Endothelial cell of umbilical vein (primary cell): Measurements from ENCODE around the gene FAM47C. TPM values are rescaled to one million over a fixed set of nuclear protein-coding genes. Genes with fewer than 3 reads are reported as not detected.
"Not testable (repeated sequence)": the region's sequence is repeated elsewhere in the genome, so short reads cannot be mapped to it uniquely, and the experiment has no call there.

Source experiments
- BruUV-seq: library from RNA; stranded (reverse); fragments of 400-500 nt; replicated peaks from 2 replicates; lab custom pipeline; 2021; lab: Mats Ljungman, UMichigan
- CTCF ChIA-PET: fragments of 300-600, 350-600 bp; sonication (Branson Sonifier 250); formaldehyde crosslinking; loops from one replicate; lab custom pipeline; 2021; ENCODE audit warnings: antibody characterized with exemption, inconsistent platforms; lab: Charles Lee
- POLR2A ChIA-PET: fragments of 300-600, 350-600 bp; sonication (Branson Sonifier 250); formaldehyde crosslinking; loops from one replicate; lab custom pipeline; 2021; ENCODE audit warnings: antibody characterized with exemption, inconsistent platforms; lab: Charles Lee
- DNase-seq: peaks from one replicate; pipeline ENCODE4 v3.0.0-alpha.2; 2011; ENCODE audit warnings: low read depth, low spot score
- FAIRE-seq: peaks from 2 replicates; lab custom pipeline; 2011; peaks lifted over from hg19 to GRCh38; lab: Jason Lieb, UNC
- H2AFZ ChIP-seq: 2 replicates; pipeline ENCODE4 v1.6.0; 2012; ENCODE audit warnings: low read depth, low read length, control low read depth, inconsistent platforms
- H3K27ac ChIP-seq: 2 replicates; pipeline ENCODE4 v1.5.1; 2011; ENCODE audit warnings: low read depth, mild to moderate bottlenecking, control low read depth, low read length, moderate library complexity; ENCODE audit not compliant: insufficient read depth
- H3K27me3 ChIP-seq, 2 experiments: 2 replicates each; pipeline versions ENCODE4 v1.6.0 to v1.6.1; 2011; ENCODE audit warnings: low read length in 2 of 2, mixed read lengths in 1 of 2; ENCODE audit not compliant: control insufficient read depth in 2 of 2, insufficient read depth in 2 of 2
- H3K36me3 ChIP-seq, 2 experiments: 2 replicates in 1 of 2; 3 replicates in 1 of 2; pipeline ENCODE4 v1.5.1; 2011; ENCODE audit warnings: low read length in 2 of 2, mild to moderate bottlenecking in 1 of 2, moderate library complexity in 1 of 2; ENCODE audit not compliant: control insufficient read depth in 2 of 2, insufficient read depth in 2 of 2; ENCODE audit errors: extremely low read depth in 1 of 2
- H3K4me1 ChIP-seq: 3 replicates; pipeline ENCODE4 v1.5.1; 2011; ENCODE audit warnings: mild to moderate bottlenecking, low read length; ENCODE audit not compliant: control insufficient read depth, insufficient read depth; ENCODE audit errors: extremely low read depth
- H3K4me2 ChIP-seq: 2 replicates; pipeline ENCODE4 v1.6.1; 2011; ENCODE audit warnings: low read length, control low read depth, mixed read lengths; ENCODE audit not compliant: insufficient read depth
- H3K4me3 ChIP-seq, 3 experiments: fragments of 200-600 bp in 1 of 3; sonication (generic), shearing (Covaris generic) in 1 of 3; replicated peaks in 1 of 3; 2 replicates each; pipeline ENCODE4 v1.5.1; 2011 to 2016; ENCODE audit warnings: control low read depth in 3 of 3, low read length in 3 of 3, mild to moderate bottlenecking in 2 of 3, inconsistent platforms in 1 of 3, low read depth in 1 of 3, moderate library complexity in 1 of 3; ENCODE audit not compliant: insufficient read depth in 1 of 3
- H3K79me2 ChIP-seq: 2 replicates; pipeline ENCODE4 v1.6.0; 2012; ENCODE audit warnings: low read length, inconsistent platforms; ENCODE audit not compliant: control insufficient read depth, insufficient read depth
- H3K9ac ChIP-seq: replicated peaks from 2 replicates; pipeline ENCODE3; 2011; ENCODE audit warnings: low read length, control low read depth; ENCODE audit not compliant: insufficient read depth; ENCODE audit errors: extremely low read depth
- H3K9me1 ChIP-seq: replicated peaks from 3 replicates; pipeline ENCODE4 v1.6.0; 2011; ENCODE audit warnings: mild to moderate bottlenecking, low read length; ENCODE audit not compliant: control insufficient read depth, insufficient read depth; ENCODE audit errors: extremely low read depth
- H3K9me3 ChIP-seq: replicated peaks from 2 replicates; pipeline ENCODE4 v1.5.1; 2012; ENCODE audit warnings: low read length, inconsistent platforms; ENCODE audit not compliant: control insufficient read depth, insufficient read depth
- H4K20me1 ChIP-seq: replicated peaks from 2 replicates; pipeline ENCODE3; 2011; ENCODE audit warnings: mild to moderate bottlenecking, low read length; ENCODE audit not compliant: control insufficient read depth, insufficient read depth; ENCODE audit errors: extremely low read depth
- EZH2 ChIP-seq: IDR thresholded peaks from 2 replicates; pipeline ENCODE4 v1.6.1; 2012; ENCODE audit warnings: borderline replicate concordance, low read depth, mild to moderate bottlenecking, moderate library complexity, low read length, inconsistent platforms; ENCODE audit not compliant: severe bottlenecking
- FOS ChIP-seq: IDR thresholded peaks from 2 replicates; pipeline ENCODE4 v1.6.1; 2011; ENCODE audit warnings: mild to moderate bottlenecking, low read length, moderate library complexity, borderline replicate concordance; ENCODE audit not compliant: insufficient read depth
- GATA2 ChIP-seq: IDR thresholded peaks from 2 replicates; pipeline ENCODE4 v1.7.0; 2011; ENCODE audit warnings: low read depth, mild to moderate bottlenecking, moderate library complexity, mixed read lengths, low read length; ENCODE audit not compliant: insufficient read length, insufficient read depth
- JUN ChIP-seq: IDR thresholded peaks from 2 replicates; pipeline ENCODE4 v1.6.1; 2011; ENCODE audit warnings: borderline replicate concordance, low read depth; ENCODE audit not compliant: insufficient read length, insufficient read depth
- MYC ChIP-seq: IDR thresholded peaks from one replicate; pipeline ENCODE4 v1.6.1; 2011; ENCODE audit warnings: mild to moderate bottlenecking, low read depth, low read length
- POLR2A ChIP-seq: IDR thresholded peaks from 2 replicates; pipeline ENCODE4 v1.6.1; 2012; ENCODE audit warnings: low read depth, mild to moderate bottlenecking, control low read depth, low read length
- POLR2AphosphoS5 ChIP-seq: IDR thresholded peaks from 2 replicates; pipeline ENCODE4 v1.6.1; 2012; ENCODE audit warnings: low read depth, mild to moderate bottlenecking, control low read depth, low read length, moderate library complexity; ENCODE audit not compliant: insufficient read depth
- dilution Hi-C: fragments of 300-500 bp; cut with MboI; formaldehyde crosslinking; loops from one replicate; pipeline ENCODE4 v1.15.0; 2019; ENCODE audit warnings: low sequenced_read_pairs; ENCODE audit not compliant: extremely low pct_ligation_motif_present
- intact Hi-C: fragments of 100-400 bp; cut with micrococcal nuclease; formaldehyde crosslinking; loops from one replicate; pipeline ENCODE4 v1.10.0; 2022
- polyA plus RNA-seq, 4 experiments: library from polyadenylated mRNA; depleted of rRNA in 3 of 4; stranded (reverse) in 3 of 4; unstranded in 1 of 4; fragments of >200 nt; gene quantifications; 2 replicates each; pipeline versions ENCODE4 v1.2.1 to v1.2.3, GENCODE V29; 2011 to 2012; ENCODE audit warnings: missing spikeins in 1 of 4
- total RNA-seq: library from RNA; stranded (reverse); gene quantifications from 2 replicates; pipeline ENCODE4 v1.2.3, GENCODE V29; 2021
- TF ChIP-seq, protein P1 (sequence below), 2 donors: IDR thresholded peaks; 1 replicate in 1 of 2; 2 replicates in 1 of 2; pipeline ENCODE4 v1.5.1; 2011; ENCODE audit warnings: low read length in 2 of 2, mild to moderate bottlenecking in 2 of 2, moderate library complexity in 2 of 2, control low read depth in 1 of 2, inconsistent platforms in 1 of 2, low read depth in 1 of 2; ENCODE audit not compliant: insufficient read depth in 1 of 2; ENCODE audit errors: extremely low read depth in 1 of 2
- TF ChIP-seq, protein P2 (sequence below): IDR thresholded peaks from 2 replicates; pipeline ENCODE4 v1.6.1; 2011; ENCODE audit not compliant: insufficient read depth, insufficient read length

The FAM47C gene
- total and polyA plus RNA-seq, 2 donors (not counting 3 experiments of a cell fraction or from before 2014, with no cell fraction given), result not detected

DNA sequence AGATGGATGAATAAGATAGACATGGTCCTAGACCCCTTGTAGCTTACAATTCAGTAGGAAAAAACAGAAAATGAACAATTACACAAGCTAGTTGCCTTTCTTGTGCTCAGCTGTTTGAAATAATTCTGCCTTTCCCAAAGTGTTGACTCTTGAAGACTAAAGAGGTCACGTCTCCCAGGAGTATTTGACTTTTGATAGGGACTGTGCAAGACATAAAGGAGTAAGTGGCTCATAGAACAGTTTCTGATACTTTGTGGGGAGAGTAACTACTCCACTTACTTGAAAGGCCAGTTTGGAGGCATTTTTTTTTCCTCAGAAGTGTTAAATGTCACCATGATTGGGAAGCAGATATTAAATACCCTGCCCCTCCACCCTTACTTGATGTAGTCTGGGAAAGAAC is 21.0 kb upstream of the FAM47C start:
- H3K79me2 ChIP-seq, intact Hi-C loops, POLR2A ChIA-PET, H3K27ac ChIP-seq, H3K9me1 ChIP-seq, DNase-seq, BruUV-seq, H2AFZ ChIP-seq, H3K4me2 ChIP-seq, H3K4me1 ChIP-seq, dilution Hi-C loops, H3K4me3 ChIP-seq, H3K9me3 ChIP-seq, CTCF ChIA-PET, H4K20me1 ChIP-seq, H3K27me3 ChIP-seq, H3K9ac ChIP-seq, H3K36me3 ChIP-seq: not testable (repeated sequence)
- peak; percentile 63 for FAIRE-seq

DNA sequence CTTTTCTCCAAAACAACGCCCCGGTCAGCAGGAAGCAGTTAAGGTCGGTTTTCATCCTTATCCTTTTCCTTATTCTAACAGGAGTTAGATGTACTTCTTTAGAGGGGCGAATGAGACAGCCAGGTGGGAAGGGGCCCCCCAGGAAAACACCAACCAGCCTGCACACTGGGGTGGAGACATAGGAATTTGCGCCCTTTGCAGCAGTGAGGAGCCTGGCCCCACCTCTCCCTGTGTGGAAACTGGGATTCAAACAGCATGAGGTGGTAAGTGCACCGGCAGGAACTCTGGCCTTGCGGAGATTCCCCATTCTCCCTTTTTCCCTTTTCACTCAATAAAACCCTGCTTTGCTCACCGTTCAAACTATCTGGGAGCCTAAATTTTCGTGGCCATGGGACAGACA is 8.0 kb upstream of the FAM47C start:
- FAIRE-seq, result no peak
- intact Hi-C loops, result no loop called here
- H3K36me3 ChIP-seq, result no peaks in the 10 kb centered on the region

More for the DNA sequence above, 8.0 kb upstream of the FAM47C start:
- BruUV-seq, result no TSS peak
- TF ChIP-seq JUN (no peak), MYC (no peak), FOS (no peak), EZH2 (no peak), POLR2A (no peak), POLR2AphosphoS5 (no peak), GATA2 (no peak)
- TF ChIP-seq, protein P1, sequence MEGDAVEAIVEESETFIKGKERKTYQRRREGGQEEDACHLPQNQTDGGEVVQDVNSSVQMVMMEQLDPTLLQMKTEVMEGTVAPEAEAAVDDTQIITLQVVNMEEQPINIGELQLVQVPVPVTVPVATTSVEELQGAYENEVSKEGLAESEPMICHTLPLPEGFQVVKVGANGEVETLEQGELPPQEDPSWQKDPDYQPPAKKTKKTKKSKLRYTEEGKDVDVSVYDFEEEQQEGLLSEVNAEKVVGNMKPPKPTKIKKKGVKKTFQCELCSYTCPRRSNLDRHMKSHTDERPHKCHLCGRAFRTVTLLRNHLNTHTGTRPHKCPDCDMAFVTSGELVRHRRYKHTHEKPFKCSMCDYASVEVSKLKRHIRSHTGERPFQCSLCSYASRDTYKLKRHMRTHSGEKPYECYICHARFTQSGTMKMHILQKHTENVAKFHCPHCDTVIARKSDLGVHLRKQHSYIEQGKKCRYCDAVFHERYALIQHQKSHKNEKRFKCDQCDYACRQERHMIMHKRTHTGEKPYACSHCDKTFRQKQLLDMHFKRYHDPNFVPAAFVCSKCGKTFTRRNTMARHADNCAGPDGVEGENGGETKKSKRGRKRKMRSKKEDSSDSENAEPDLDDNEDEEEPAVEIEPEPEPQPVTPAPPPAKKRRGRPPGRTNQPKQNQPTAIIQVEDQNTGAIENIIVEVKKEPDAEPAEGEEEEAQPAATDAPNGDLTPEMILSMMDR (IDR thresholded peaks at IDR 0.05; ENCODE audit: extremely low read depth in 1 of 2, insufficient read depth in 1 of 2, low read depth in 1 of 2, low read length in 2 of 2), result no peak
- TF ChIP-seq, protein P2, sequence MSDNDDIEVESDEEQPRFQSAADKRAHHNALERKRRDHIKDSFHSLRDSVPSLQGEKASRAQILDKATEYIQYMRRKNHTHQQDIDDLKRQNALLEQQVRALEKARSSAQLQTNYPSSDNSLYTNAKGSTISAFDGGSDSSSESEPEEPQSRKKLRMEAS, result no peak
- no peaks in the 10 kb centered on the region for H3K27me3 ChIP-seq
- no peaks in the 10 kb centered on the region for H3K79me2 ChIP-seq
- H3K9me1 ChIP-seq, result no peaks in the 10 kb centered on the region
- H3K27ac ChIP-seq, result no peak overlapping the region
- H3K4me2 ChIP-seq, result no peak overlapping the region
- ChIA-PET POLR2A (no interaction called here), CTCF (no interaction called here)
- H3K9ac ChIP-seq, result no peak overlapping the region
- H3K4me3 ChIP-seq, result no peak overlapping the region
- H4K20me1 ChIP-seq, result no peaks in the 10 kb centered on the region
- no peaks in the 10 kb centered on the region for H3K9me3 ChIP-seq
- no peak overlapping the region for H2AFZ ChIP-seq
- no peaks in the 10 kb centered on the region for H3K4me1 ChIP-seq
- dilution Hi-C loops, result no loop called here
- no peak for DNase-seq
